Astrocyte (in vitro differentiated cells and primary cell): ENCODE measurements around the gene NPAS3. TPM values are rescaled to one million over a fixed set of nuclear protein-coding genes. Genes with fewer than 3 reads are reported as not detected.

Experiments used
- DNase-seq: peaks from one replicate; pipeline ENCODE4 v3.0.0-alpha.2; 2010; ENCODE audit warnings: low read depth
- FAIRE-seq: peaks from 2 replicates; lab custom pipeline; 2011; peaks lifted over from hg19 to GRCh38; lab: Jason Lieb, UNC
- H2AFZ ChIP-seq: 2 replicates; pipeline ENCODE4 v1.6.0; 2012; ENCODE audit warnings: low read depth, low read length, inconsistent platforms
- H3K27ac ChIP-seq: 2 replicates; pipeline ENCODE4 v1.5.1; 2011; ENCODE audit warnings: low read depth, low read length, inconsistent platforms
- H3K27me3 ChIP-seq: 2 replicates; pipeline ENCODE4 v1.6.0; 2011; ENCODE audit warnings: low read length, inconsistent platforms; ENCODE audit not compliant: insufficient read depth
- H3K36me3 ChIP-seq: 2 replicates; pipeline ENCODE4 v1.5.1; 2011; ENCODE audit warnings: low read length, inconsistent platforms; ENCODE audit not compliant: insufficient read depth
- H3K4me1 ChIP-seq: 2 replicates; pipeline ENCODE4 v1.5.1; 2011; ENCODE audit warnings: low read length, inconsistent platforms; ENCODE audit not compliant: insufficient read depth
- H3K4me2 ChIP-seq: 2 replicates; pipeline ENCODE4 v1.6.0; 2012; ENCODE audit warnings: low read length, inconsistent platforms
- H3K4me3 ChIP-seq: 2 replicates; pipeline ENCODE4 v1.5.1; 2011; ENCODE audit warnings: low read depth, mild to moderate bottlenecking, low read length, inconsistent platforms; ENCODE audit not compliant: insufficient read depth
- H3K79me2 ChIP-seq: 2 replicates; pipeline ENCODE4 v1.6.0; 2012; ENCODE audit warnings: mild to moderate bottlenecking, low read length, inconsistent platforms; ENCODE audit not compliant: insufficient read depth
- H3K9ac ChIP-seq: 2 replicates; pipeline ENCODE4 v1.6.0; 2012; ENCODE audit warnings: mild to moderate bottlenecking, low read length, inconsistent platforms
- H3K9me3 ChIP-seq: 2 replicates; pipeline ENCODE4 v1.5.1; 2012; ENCODE audit warnings: low read depth, mild to moderate bottlenecking, low read length, inconsistent platforms; ENCODE audit not compliant: insufficient read depth
- H4K20me1 ChIP-seq: 2 replicates; pipeline ENCODE4 v1.6.0; 2012; ENCODE audit warnings: low read length, inconsistent platforms; ENCODE audit not compliant: insufficient read depth
- H3K27ac Mint-ChIP-seq: one replicate; pipeline ENCODE4 v1.8.0; 2021; ENCODE audit warnings: mild to moderate bottlenecking, mixed read lengths; ENCODE audit not compliant: unreplicated experiment
- H3K27me3 Mint-ChIP-seq: one replicate; pipeline ENCODE4 v1.8.0; 2021; ENCODE audit warnings: low read depth, mixed read lengths; ENCODE audit not compliant: unreplicated experiment
- H3K36me3 Mint-ChIP-seq: one replicate; pipeline ENCODE4 v1.8.0; 2021; ENCODE audit warnings: low read depth, mixed read lengths; ENCODE audit not compliant: unreplicated experiment
- H3K4me1 Mint-ChIP-seq: one replicate; pipeline ENCODE4 v1.8.0; 2021; ENCODE audit warnings: low read depth, mixed read lengths; ENCODE audit not compliant: unreplicated experiment
- H3K4me3 Mint-ChIP-seq: one replicate; pipeline ENCODE4 v1.8.0; 2021; ENCODE audit warnings: mild to moderate bottlenecking, moderate library complexity, mixed read lengths; ENCODE audit not compliant: unreplicated experiment
- H3K9me3 Mint-ChIP-seq: one replicate; pipeline ENCODE4 v1.8.0; 2021; ENCODE audit warnings: mild to moderate bottlenecking, mixed read lengths; ENCODE audit not compliant: unreplicated experiment
- EZH2 ChIP-seq: IDR thresholded peaks from 2 replicates; pipeline ENCODE4 v1.6.1; 2012; ENCODE audit warnings: mild to moderate bottlenecking, low read length, inconsistent platforms; ENCODE audit not compliant: insufficient read depth
- total RNA-seq: library from RNA; stranded (reverse); gene quantifications from 2 replicates; pipeline ENCODE4 v1.2.1, GENCODE V29; 2021
- TF ChIP-seq, protein P1 (sequence below): IDR thresholded peaks from 2 replicates; pipeline ENCODE4 v1.5.1; 2011; ENCODE audit warnings: low read depth, mild to moderate bottlenecking, inconsistent platforms, low read length, moderate library complexity; ENCODE audit not compliant: insufficient read depth

Gene NPAS3
- total RNA-seq, 1 donor from 2014 or later, result 2.6 TPM

GRCh38 chr14:33307691-33308251, 369.1 kb downstream of the NPAS3 start:
- peak; percentile 92 for DNase-seq
- peak overlapping the region; percentile 51 for H3K9ac ChIP-seq
- H3K4me3 ChIP-seq, result peak overlapping the region; percentile 44
- Mint-ChIP-seq H3K4me1 (peaks cover 1% of the 10 kb centered on the region), H3K36me3 (no peaks in the 10 kb centered on the region), H3K4me3 (no peak overlapping the region), H3K27me3 (no peaks in the 10 kb centered on the region), H3K27ac (no peak overlapping the region), H3K9me3 (no peaks in the 10 kb centered on the region)
- peak overlapping the region; percentile 8 for H3K27ac ChIP-seq
- no peaks in the 10 kb centered on the region for H3K9me3 ChIP-seq
- no peaks in the 10 kb centered on the region for H3K27me3 ChIP-seq
- no peaks in the 10 kb centered on the region for H3K36me3 ChIP-seq
- FAIRE-seq, result peak; percentile 76
- H2AFZ ChIP-seq, result peak overlapping the region; percentile 79
- TF ChIP-seq, protein P1, sequence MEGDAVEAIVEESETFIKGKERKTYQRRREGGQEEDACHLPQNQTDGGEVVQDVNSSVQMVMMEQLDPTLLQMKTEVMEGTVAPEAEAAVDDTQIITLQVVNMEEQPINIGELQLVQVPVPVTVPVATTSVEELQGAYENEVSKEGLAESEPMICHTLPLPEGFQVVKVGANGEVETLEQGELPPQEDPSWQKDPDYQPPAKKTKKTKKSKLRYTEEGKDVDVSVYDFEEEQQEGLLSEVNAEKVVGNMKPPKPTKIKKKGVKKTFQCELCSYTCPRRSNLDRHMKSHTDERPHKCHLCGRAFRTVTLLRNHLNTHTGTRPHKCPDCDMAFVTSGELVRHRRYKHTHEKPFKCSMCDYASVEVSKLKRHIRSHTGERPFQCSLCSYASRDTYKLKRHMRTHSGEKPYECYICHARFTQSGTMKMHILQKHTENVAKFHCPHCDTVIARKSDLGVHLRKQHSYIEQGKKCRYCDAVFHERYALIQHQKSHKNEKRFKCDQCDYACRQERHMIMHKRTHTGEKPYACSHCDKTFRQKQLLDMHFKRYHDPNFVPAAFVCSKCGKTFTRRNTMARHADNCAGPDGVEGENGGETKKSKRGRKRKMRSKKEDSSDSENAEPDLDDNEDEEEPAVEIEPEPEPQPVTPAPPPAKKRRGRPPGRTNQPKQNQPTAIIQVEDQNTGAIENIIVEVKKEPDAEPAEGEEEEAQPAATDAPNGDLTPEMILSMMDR, result no peak
- TF ChIP-seq EZH2, result no peak
- H3K79me2 ChIP-seq, result no peaks in the 10 kb centered on the region
- no peaks in the 10 kb centered on the region for H4K20me1 ChIP-seq
- H3K4me2 ChIP-seq, result peak overlapping the region; percentile 84
- peaks cover 11% of the 10 kb centered on the region for H3K4me1 ChIP-seq

GRCh38 chr14:33309106-33309505, 370.4 kb downstream of the NPAS3 start:
- no peak for TF ChIP-seq EZH2
- TF ChIP-seq, protein P1, result no peak
- no peak overlapping the region for H3K9ac ChIP-seq
- H3K27me3 ChIP-seq, result no peaks in the 10 kb centered on the region
- H3K4me1 Mint-ChIP-seq, result peaks cover 1% of the 10 kb centered on the region
- no peak for FAIRE-seq
- DNase-seq, result no peak
- no peaks in the 10 kb centered on the region for H3K9me3 ChIP-seq
- no peaks in the 10 kb centered on the region for H3K79me2 ChIP-seq
- H3K4me3 ChIP-seq, result no peak overlapping the region
- no peak overlapping the region for H3K4me3 Mint-ChIP-seq
- H3K36me3 ChIP-seq, result no peaks in the 10 kb centered on the region
- H3K9me3 Mint-ChIP-seq, result no peaks in the 10 kb centered on the region
- H3K27ac Mint-ChIP-seq, result no peak overlapping the region
- peaks cover 11% of the 10 kb centered on the region for H3K4me1 ChIP-seq
- H3K36me3 Mint-ChIP-seq, result no peaks in the 10 kb centered on the region
- H4K20me1 ChIP-seq, result no peaks in the 10 kb centered on the region
- no peak overlapping the region for H2AFZ ChIP-seq
- H3K27ac ChIP-seq, result no peak overlapping the region
- no peak overlapping the region for H3K4me2 ChIP-seq
- no peaks in the 10 kb centered on the region for H3K27me3 Mint-ChIP-seq

DNA sequence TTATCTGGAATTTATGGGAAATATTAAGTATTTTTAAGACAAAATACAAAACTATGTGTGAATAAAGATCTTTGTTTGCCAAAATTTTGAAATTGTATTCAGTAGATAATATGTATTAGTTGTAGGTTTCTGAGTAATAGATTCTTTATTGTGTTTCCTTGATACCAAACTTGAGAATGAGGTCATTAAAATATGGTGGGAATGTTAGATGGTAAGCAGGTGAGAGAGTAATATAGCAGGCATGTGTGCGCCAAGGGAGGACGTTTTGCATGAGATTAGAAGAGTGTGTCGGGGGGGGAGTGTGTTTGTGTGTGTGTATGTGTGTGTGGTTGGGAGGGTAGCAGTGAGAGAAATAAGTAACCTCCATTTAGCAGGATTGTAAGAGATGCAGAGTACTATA, 376.5 kb downstream of the NPAS3 start:
- Histone ChIP-seq H3K4me2 (no peak overlapping the region), H3K4me3 (no peak overlapping the region), H3K79me2 (no peaks in the 10 kb centered on the region), H2AFZ (no peak overlapping the region), H3K4me1 (no peaks in the 10 kb centered on the region), H4K20me1 (no peaks in the 10 kb centered on the region), H3K9ac (no peak overlapping the region), H3K27ac (no peak overlapping the region), H3K36me3 (no peaks in the 10 kb centered on the region), H3K9me3 (no peaks in the 10 kb centered on the region), H3K27me3 (no peaks in the 10 kb centered on the region)
- TF ChIP-seq, protein P1, result no peak
- no peak for TF ChIP-seq EZH2
- no peaks in the 10 kb centered on the region for H3K4me1 Mint-ChIP-seq
- no peaks in the 10 kb centered on the region for H3K27me3 Mint-ChIP-seq
- H3K27ac Mint-ChIP-seq, result no peak overlapping the region
- H3K9me3 Mint-ChIP-seq, result no peaks in the 10 kb centered on the region
- no peak overlapping the region for H3K4me3 Mint-ChIP-seq
- no peak for DNase-seq
- FAIRE-seq, result no peak
- no peaks in the 10 kb centered on the region for H3K36me3 Mint-ChIP-seq
